Upper lobe of left lung (tissue), 4 donors: Measurements from ENCODE around the gene PTGR1.

Experiments
- EP300 ChIP-seq, 4 donors: sonication (generic); formaldehyde crosslinking; IDR thresholded peaks; one replicate each; pipeline ENCODE4 v1.5.1; 2017; ENCODE audit warnings: antibody characterized with exemption in 4 of 4, control low read depth in 2 of 4
- POLR2AphosphoS5 ChIP-seq, 2 donors: sonication (generic); formaldehyde crosslinking; IDR thresholded peaks; one replicate each; pipeline ENCODE4 v1.5.1; 2017; ENCODE audit warnings: antibody characterized with exemption in 2 of 2

DNA sequence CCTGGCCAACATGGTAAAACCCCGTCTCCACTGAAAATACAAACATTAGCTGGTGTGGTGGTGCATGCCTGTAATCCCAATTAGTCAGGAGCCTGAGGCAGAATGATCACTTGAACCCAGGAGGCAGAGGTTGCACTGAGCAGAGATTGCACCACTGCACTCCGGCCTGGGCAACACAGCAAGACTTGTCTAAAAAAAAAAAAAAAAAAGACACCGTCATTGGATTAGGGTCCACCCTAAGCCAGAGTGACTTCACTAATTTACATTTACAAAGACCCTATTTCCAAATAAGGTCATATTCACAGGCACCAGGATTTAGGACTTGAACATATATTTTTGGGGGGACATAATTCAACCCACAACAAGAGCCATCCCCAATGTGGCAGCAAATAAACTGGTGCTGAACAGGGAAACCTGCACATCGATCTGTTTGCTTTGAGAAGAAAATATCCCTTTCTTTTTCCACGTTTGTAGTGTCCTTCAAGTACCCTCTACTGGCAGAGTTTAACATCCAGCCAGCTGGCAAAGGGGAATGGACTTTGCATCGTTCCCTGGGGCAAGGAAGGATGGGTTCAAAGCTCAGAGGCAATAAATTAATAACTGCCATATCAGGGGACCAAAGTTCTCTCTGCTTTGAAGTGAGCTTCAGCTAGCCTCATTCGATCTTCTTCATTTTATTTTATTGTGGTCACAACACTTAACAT lies 28.0 kb upstream of the PTGR1 start:
- TF ChIP-seq EP300 (IDR thresholded peaks at IDR 0.05) = no peak
- no peak for TF ChIP-seq POLR2AphosphoS5 (IDR thresholded peaks at IDR 0.05)
